ENCODE measurements around the gene TANC2. TPM values are rescaled to one million over a fixed set of nuclear protein-coding genes. Genes with fewer than 3 reads are reported as not detected.
"Not testable (repeated sequence)": the region's sequence is repeated elsewhere in the genome, so short reads cannot be mapped to it uniquely, and the experiment has no call there.

TANC2 gene
- polyA plus RNA-seq, 1 donor: 35.8 TPM

DNA sequence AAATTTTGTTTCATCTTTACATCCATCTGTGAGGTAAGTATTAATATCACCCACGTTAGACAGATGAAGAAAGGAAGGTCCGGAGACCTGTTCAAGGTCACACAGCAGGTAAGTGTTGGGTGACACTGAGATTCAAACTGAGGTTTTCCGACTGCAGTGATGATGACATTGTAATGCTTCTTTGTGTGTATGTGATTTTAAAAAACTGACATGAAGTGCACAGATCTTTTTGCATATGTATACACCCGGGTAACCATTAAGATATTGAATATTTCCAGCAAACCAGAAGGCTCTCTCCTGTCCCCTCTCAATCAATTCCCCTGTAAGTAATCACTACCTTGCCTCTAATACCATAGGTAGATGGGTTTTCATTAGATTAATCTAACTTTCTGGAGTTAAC is 1.5 kb upstream of the TANC2 start:
- DNase-seq (ENCODE audit: low read depth): no peak

DNA sequence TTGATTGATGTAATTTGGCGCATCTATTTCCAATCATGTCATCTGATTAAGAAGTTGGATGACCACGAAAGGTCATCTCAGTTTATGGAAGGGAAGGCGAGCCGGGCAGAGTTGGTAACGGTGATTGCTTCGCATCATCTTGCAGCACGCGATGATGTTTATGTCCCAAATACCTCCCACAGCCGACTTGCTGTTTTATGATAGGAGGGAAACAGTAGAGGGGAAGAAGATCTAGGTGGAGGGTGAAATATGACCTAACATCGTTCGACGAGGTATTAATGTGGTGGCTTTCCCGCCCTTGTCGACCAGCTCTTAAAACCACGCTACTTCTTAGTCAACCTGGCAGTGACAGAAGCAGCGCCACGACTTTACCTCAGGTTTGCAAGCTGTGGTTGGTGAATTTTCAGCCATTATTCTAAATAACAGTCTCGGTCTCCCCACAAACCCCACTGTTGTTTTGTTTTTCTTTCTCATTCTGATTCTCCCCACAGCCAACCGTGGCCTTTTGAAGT is 805 bp upstream of the TANC2 start:
- DNase-seq (ENCODE audit: low read depth): no peak

DNA sequence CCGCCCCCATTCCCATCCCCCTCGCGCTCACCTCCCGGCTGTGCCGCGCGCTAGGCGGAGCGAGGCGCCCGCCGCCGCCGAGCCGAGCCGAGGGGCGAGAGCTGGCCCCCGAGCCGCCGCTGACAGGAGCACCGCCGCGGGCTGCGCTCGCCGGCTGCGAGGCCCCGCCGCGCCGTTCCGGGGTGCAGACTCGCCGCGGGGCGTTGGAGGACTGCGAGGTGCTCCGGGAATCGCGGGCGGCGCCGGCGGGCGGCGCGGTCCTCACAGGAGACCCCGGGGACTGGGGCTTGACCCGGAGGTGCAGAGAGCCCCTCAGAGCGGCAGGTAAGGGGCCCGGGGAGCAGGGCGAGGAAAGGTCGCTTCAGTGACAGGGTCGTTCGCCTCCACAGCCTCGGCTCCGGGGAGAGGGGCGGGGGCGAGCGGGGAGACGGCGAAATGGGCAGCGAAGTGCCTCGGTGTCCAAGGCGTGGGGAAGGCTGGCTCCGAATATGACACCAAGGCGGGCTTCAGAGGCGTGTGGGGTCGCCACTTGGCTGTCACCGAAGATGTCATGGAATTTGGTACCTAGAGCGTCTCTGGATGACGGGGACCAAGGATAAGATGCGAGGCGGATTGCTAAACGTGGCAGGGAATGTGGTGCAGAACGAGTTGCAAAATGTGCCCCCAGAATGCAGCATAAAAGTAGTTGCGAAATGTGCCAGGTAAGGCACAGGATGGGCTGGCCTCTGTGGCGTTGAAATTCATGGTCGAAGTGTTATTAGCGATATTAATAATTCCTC is 580 bp downstream of the TANC2 start:
- no peak for DNase-seq (ENCODE audit: low read depth)

DNA sequence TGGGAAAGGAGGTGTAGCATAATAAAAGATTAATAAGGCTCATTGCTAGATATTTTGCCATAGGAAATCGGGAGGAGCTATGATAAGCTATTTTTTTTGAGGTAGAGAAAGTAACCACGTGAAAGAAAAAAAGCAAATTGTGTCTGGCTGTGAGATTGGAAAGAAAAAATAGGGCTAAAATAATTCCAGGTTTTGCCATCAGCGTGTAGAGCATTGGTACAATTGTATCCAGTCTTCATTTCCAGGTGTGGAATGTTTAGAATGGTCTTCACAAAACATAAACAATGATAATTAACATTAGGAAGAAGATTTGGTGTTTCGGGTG is 1.1 kb downstream of the TANC2 start:
- no peak for DNase-seq (ENCODE audit: low read depth)

DNA sequence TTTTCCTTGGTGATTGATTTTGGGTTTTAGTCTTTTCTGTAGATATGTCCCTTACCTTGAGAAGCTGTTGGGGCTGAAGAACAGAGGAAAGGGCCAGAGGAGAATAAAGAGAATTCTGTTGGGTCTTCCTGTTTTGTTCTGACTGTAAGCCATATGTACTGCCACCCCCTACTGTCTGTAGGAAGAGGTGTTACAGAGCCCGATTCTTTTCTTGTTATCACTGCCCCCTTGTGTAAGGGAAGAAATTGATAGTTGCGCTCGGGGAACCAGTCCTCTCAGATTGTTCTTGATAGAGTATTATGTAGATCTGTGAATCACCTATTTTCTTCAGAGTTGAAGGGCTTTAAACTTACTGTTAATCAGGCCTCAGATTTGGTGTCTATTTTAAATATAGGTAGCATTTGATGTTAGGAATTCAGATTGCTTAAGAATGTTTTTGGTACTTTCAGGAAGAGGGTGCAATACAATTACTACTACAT is 2.4 kb downstream of the TANC2 start:
- peak; percentile 63 for DNase-seq (ENCODE audit: low read depth)

DNA sequence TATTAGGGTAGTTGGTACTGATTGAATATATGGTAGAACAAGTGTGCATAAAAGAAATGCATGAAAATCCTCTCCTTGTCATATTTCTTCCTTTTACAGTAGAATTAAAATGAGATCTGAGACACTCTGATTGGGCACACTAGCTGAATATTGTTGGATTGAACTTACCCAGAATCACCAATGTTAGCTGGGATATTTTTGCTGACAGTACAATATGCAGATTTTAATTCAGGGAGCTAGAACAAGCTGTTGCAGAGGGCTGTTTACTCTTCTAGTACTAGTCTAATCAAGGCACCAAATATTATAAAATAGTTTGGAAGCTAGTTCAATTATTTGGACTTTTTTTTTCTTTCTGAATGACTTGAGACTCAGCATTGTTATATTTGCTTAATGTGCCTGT is 4.6 kb downstream of the TANC2 start:
- DNase-seq (ENCODE audit: low read depth): no peak

DNA sequence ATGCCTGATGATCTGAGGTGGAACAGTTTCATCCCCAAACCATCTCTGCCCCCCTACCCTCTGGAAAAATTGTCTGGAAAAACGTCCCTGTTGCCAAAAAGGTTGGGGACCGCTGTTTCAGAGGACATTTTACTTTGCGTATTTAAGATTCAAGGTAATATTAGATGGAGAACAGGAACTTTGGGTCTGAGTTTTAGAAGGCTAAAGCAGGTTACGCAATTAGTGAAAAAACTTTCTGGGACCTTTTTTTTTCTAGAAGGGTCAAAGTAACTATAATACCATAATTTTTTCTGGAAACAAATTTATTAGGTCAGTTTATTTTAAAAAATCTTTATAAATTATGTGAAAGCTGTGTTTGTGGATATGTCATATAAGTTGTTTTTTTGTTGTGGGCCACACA is 5.8 kb downstream of the TANC2 start:
- DNase-seq (ENCODE audit: low read depth): no peak

DNA sequence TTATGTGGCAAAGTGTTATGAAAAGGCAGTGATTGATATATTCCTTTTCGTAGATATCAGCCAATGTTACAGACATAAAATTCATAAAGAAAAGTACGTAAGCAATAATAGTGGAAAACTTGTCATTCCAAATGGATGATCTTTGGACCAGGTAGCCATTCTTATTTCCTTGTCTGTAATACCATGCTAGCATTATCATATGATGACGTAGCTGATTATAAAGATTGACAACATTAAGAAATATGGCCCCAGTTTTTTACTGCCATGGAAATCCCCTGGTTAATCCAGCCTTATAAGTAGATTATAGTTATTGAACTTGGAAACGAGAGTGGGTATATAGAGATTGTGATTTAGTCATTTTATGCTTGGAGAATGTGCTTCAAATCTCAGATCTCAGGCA is 8.8 kb downstream of the TANC2 start:
- DNase-seq (ENCODE audit: low read depth): no peak

DNA sequence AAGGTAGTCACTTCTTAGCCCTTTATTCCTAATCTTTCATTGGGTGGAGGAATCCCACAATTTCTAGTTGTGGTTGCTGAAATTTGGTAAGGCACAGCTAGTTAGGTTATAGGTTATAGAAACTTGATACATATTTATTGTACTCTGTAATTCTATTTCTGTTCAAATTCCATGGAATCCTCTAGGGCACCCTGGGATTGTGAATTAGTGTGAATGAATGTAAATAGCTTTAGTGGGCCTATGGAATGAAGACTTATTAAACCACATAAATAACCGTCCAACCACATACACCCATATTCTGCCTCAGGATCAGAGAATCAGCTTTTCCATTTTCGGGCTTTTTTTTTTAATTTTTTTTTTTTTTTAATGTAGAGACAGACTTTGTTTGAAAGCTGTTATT is 9.2 kb downstream of the TANC2 start:
- no peak for DNase-seq (ENCODE audit: low read depth)

DNA sequence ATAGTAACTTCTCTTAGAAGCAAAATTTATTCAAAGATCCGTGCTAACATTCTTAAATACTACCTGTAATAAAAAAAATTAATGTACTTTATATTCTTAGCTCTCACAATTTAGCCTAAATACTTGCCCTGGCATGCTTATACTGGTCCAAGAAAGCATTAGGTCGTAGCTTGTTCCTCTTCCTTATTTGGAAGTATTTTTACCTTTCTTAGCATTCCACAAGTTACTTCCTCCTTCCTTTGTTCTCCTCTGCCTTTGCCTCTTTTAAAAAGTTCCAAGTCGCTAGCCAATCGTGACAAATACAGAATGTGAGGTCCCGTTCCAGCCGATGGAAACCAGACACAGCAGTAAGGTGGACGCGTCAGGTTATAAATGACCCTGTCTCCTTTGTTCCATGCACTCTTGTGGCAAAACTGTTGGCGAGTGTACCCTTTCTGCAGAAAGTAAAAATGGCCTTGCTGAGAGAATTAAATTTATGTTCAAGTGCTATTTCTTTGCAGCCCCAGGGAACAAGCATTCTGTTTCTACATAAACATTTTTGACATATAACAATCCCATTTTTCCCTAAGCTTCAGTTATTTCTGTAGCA is 10.7 kb downstream of the TANC2 start:
- not testable (repeated sequence) for DNase-seq (ENCODE audit: low read depth)

DNA sequence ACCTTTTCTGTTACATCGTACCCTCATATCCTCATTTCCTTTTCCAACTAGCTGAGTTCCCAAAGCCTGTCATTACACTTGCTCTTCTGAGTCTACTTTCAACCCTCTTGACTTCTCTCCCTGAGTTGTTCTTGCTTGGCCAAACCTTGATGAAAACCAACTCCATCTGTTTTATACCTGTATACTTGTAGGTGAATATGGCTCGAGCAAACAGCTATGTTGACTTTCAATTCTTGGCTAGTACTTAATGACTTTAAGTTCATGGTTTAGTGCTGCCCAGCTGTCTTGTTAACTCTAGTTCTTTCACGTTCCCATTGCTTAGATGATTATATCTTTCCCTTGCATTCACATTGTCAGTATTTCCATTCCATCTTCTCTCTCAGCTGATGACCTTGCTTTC is 14.8 kb downstream of the TANC2 start:
- DNase-seq (ENCODE audit: low read depth): no peak

DNA sequence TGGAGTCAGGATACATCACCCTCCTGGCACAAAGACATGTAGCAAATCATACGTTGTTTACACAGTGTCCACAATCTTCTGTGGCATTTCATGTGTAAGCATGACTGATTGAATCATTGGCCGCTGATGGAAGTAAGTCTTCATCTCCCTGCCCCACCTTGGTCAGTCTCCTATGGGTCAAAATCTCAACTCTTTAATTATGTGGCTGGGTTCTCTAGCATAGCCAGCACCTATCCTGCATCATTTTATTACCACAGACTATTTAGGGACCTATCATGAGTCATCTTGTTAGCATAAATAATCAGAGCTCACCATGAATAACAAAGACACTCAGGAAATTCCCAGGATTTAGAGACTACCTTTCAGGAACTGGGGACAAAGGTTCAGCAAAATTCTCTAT is 15.9 kb downstream of the TANC2 start:
- no peak for DNase-seq (ENCODE audit: low read depth)

DNA sequence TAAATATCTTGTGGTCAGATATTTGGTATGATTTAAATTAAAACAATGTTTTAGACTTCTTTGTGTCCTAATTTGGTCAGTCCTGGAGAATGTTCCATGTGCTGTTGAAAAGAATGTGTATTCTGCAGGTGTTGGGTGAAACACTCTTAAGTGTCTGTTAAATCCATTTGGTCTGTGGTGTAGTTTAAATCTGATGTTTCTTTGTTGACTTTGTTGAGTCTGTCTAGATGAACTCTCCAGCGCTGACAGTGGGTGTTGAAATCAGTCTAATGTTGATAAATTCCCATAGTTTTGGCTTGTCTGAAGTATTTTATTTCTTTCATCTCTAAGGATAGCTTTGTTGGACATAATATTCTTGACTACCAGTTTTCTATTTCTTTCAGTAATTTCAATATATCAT is 18.8 kb downstream of the TANC2 start:
- DNase-seq (ENCODE audit: low read depth): no peak

DNA sequence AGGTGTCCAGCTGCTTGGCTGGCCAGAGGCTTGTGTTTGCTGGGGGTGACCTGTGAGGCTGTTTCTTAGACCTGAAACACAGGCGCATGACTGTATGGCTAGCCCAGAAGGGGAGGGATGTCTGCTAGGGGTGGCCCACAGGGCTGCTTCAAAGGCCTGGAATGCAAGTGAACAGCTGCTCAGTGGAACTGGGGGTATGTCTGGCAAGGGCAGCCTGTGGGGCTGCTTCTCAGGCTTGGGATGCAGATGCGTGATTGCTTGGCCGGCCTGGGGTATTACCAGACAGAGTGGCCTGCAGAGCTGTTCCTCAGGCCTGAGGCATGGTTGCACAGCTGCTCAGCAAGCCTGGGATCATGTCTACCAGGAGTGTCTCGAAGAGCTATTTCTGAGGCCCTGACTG is 20.5 kb downstream of the TANC2 start:
- DNase-seq (ENCODE audit: low read depth): no peak

DNA sequence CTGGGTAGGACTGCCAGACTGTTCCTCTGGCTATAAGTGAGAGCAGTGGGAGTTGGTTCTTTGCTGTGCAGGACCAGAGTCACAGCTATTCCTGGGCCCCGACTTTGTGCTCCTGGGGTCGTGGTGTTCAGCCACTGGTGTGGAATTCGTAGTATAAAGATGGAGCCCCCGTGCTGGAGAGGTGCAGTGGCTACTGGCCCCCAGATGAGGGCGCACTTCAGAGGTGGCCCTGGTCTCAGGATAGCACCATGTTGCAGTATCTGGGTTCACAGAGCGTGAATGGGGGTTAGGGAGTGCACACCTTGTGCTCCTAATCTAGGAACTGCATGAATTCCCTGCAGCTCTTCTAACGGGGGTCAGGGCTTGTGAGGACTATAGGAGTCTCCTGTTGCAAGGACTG is 21.1 kb downstream of the TANC2 start:
- no peak for DNase-seq (ENCODE audit: low read depth)

DNA sequence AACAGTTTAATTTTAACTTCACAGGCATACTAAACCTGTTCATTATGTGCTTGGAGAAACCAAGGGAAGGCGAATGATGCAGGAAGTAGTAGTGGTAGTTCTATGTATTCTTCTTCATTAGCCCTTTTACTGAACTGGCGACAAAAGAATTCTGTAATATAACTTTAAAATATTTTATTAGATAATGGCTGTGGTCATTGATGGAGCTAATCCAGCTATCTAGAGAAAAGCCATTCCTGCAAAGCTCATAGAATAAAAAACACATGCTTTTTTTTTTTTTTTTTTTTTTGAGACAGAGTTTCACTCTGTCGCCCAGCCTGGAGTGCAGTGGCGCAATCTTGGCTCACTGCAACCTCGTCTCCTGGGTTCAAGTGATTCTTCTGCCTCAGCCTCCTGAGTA is 23.5 kb downstream of the TANC2 start:
- no peak for DNase-seq (ENCODE audit: low read depth)

DNA sequence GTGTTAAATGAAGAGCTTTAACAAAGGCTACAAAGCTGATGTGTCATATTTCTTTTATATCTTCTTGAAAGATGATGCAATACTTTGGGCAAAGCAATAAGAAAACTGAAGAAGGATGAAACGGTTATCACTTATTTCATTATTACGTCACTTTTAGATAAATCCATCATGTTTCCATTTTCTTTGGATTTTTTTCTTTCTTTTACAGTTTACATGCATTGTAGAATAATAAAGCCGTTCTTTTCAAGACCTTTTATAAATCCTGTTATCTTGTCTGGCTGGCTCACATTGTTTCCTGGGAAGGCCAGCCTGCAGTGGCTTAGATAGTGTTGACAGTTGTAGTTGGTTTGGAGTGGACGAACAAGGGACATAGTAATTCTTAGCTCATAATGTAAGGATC is 28.9 kb downstream of the TANC2 start:
- no peak for DNase-seq (ENCODE audit: low read depth)

DNA sequence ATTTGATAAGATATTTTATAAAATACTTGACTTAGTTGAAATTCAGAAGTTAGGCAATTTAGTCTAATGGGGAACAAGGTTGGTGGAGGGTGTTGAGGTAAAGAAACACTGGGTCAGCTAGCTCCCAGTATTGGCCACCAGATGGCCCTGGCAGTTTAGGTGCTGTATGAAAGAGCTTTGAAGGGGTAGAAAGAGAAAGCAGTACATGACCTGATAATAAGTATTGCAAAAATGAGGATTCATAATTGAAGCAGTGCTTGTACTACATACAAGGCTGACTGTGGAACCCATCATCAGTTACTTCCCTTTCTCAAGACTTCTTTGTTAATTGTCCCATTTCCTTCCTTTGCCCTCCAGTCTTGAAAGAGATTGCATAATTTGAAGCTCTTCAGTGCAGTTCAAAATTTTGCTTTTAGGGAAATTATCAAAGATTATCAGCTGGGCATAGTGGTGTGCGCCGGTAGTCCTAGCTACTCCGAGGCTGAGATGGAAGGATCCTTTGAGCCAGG is 29.4 kb downstream of the TANC2 start:
- DNase-seq (ENCODE audit: low read depth): no peak

DNA sequence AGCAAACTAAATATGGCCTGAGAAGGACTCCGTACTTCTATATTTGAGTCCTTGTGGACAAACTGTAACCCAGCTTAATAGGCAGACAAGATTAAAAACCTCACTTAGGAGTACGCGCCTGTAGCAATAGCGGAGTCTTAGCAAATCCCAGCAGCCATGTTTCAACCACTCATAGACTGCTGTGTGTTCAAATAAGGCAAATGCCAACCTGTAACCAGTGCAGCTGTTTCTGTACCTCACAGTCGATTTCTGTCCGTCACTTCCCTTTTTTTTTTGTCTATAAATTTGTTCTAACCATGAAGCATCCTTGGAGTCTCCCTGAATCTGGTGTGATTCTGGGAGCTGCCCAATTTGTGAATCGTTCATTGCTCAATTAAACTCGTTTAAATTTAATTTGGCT is 30.2 kb downstream of the TANC2 start:
- no peak for DNase-seq (ENCODE audit: low read depth)

DNA sequence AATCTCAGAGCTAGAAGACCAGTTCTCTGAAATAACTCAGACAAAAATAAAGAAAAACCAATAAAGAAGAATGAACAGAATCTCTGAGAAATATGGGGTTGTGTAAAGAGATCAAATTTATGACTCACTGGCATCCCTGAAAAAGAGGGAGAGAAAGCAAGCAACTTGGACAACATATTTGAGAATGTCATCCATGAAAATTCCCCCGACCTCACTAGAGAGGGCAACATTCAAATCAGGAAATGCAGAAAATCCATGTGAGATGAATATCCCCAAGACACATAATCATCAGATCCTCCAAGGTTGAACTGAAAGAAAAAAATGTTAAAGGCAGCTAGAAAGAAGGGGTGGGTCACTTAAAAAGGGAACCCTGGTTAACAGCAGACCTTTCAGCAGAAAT is 32.1 kb downstream of the TANC2 start:
- DNase-seq (ENCODE audit: low read depth): no peak

DNA sequence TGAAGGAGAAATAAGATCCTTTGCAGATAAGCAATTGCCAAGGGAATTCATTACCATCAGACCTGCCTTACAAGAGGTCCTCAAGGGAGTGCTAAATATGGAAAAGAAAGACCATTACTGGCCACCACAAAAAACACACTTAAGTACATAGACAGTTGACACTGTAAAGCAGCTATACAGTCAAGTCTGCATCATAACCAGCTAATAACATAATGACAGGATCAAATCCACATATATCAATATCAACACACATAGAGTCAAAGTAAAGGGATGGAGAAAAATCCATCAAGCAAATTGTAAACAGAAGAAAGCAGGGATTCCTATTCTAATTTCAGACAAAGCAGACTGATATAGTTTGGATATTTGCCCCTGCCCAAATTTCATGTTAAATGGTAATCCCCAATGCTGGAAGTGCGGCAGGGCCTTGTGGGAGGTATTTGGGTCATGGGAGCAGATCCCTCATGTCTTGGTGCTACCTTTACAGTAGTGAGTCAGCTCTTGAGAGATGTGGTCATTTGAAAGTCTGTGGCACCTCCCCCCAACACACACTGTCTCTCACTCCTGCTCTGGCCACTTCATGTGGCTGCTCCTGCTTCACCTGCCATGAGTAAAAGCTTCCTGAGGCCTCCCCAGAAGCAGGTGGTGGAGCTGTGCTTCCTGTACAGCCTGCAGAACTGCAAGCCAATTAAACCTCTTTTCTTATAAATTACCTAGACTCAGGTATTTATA is 32.8 kb downstream of the TANC2 start:
- no peak for DNase-seq (ENCODE audit: low read depth)

DNA sequence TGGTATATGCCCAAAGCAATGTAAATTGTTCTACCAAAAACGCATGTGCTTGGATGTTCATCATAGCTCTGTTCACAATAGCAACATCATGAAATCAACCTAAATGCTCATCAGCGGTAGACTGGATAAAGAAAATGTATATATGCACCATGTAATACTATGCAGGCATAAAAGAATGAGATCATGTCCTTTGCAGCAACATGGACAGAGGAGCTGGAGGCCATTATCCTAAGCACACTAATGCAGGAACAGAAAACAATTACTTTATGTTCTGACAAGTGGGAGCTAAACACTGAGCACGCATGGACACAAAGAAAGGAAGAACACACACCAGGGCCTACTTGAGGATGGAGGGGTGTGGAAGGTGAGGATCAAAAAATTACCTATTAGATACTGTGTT is 33.7 kb downstream of the TANC2 start:
- no peak for DNase-seq (ENCODE audit: low read depth)
